ENCODE data around the gene POLR2H. TPM values are rescaled to one million over a fixed set of nuclear protein-coding genes. Genes with fewer than 3 reads are reported as not detected.

The POLR2H gene
- total and polyA plus RNA-seq, 2 donors (not counting 1 experiment from before 2014, with no cell fraction given), result 60.4 to 106 TPM

DNA sequence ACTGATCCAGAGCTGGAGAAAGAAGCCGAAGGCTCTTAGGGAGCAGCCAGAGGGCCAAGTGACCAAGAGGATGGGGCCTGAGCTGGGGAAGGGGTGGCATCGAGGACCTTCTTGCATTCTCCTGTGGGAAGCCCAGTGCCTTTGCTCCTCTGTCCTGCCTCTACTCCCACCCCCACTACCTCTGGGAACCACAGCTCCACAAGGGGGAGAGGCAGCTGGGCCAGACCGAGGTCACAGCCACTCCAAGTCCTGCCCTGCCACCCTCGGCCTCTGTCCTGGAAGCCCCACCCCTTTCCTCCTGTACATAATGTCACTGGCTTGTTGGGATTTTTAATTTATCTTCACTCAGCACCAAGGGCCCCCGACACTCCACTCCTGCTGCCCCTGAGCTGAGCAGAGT is 27.9 kb downstream of the POLR2H start:
- Mint-ChIP-seq H3K4me3 (no peak overlapping the region), H3K27me3 (peaks cover 60% of the 10 kb centered on the region), H3K27ac (no peak overlapping the region), H3K4me1 (no peaks in the 10 kb centered on the region), H3K9me3 (ENCODE audit: insufficient read depth) (no peaks in the 10 kb centered on the region)
- Histone ChIP-seq H3K27ac (ENCODE audit: low read length in 2 of 2) (no peak overlapping the region), H3K27me3 (replicated peaks in 1 of 4; ENCODE audit: control extremely low read depth in 1 of 4, control insufficient read depth in 3 of 4, insufficient read depth in 4 of 4, low read length in 3 of 4) (peaks cover 0 to 23% (median 2%) of the 10 kb centered on the region in 4 experiments), H4K20me1 (ENCODE audit: control insufficient read depth, insufficient read depth, low read length, poor library complexity, severe bottlenecking) (no peaks in the 10 kb centered on the region), H3K4me1 (ENCODE audit: control insufficient read depth in 2 of 2, insufficient read depth in 2 of 2, low read length in 2 of 2) (no peaks in the 10 kb centered on the region), H3K4me2 (replicated peaks; ENCODE audit: low read depth, low read length, poor library complexity, severe bottlenecking) (no peak overlapping the region), H3K36me3 (replicated peaks in 1 of 2; ENCODE audit: control extremely low read depth in 1 of 2, control insufficient read depth in 1 of 2, extremely low read depth in 1 of 2, insufficient read depth in 2 of 2, low read length in 1 of 2) (no peaks in the 10 kb centered on the region), H3K79me2 (ENCODE audit: control insufficient read depth, insufficient read depth, low read length) (no peaks in the 10 kb centered on the region), H2AFZ (ENCODE audit: insufficient read depth, low read depth, low read length, poor library complexity, severe bottlenecking) (no peak overlapping the region), H3K9me3 (ENCODE audit: control extremely low read depth in 1 of 3, control insufficient read depth in 2 of 3, insufficient read depth in 1 of 3, low read length in 2 of 3) (no peaks in the 10 kb centered on the region), H3K4me3 (ENCODE audit: control extremely low read depth in 1 of 5, extremely low read depth in 1 of 5, insufficient read depth in 1 of 5, low read depth in 2 of 5, low read length in 4 of 5) (no peak overlapping the region), H3K9ac (ENCODE audit: low read length) (no peak overlapping the region)
- no peak for DNase-seq
- intact Hi-C loops (cut with micrococcal nuclease), result no loop called here
- no peak for ATAC-seq (ENCODE audit: low read depth)
- CTCF ChIA-PET, result no interaction called here
- POLR2A ChIA-PET, result no interaction called here
- WGBS (ENCODE audit: insufficient coverage), result 25% methylated on average over 2 of the region's 5 CpGs
- TF ChIP-seq, protein P1, sequence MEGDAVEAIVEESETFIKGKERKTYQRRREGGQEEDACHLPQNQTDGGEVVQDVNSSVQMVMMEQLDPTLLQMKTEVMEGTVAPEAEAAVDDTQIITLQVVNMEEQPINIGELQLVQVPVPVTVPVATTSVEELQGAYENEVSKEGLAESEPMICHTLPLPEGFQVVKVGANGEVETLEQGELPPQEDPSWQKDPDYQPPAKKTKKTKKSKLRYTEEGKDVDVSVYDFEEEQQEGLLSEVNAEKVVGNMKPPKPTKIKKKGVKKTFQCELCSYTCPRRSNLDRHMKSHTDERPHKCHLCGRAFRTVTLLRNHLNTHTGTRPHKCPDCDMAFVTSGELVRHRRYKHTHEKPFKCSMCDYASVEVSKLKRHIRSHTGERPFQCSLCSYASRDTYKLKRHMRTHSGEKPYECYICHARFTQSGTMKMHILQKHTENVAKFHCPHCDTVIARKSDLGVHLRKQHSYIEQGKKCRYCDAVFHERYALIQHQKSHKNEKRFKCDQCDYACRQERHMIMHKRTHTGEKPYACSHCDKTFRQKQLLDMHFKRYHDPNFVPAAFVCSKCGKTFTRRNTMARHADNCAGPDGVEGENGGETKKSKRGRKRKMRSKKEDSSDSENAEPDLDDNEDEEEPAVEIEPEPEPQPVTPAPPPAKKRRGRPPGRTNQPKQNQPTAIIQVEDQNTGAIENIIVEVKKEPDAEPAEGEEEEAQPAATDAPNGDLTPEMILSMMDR (IDR thresholded peaks at IDR 0.05), result no peak
- TF ChIP-seq EZH2 (IDR thresholded peaks at IDR 0.05; ENCODE audit: borderline replicate concordance, insufficient read depth, low read depth, low read length, poor library complexity, severe bottlenecking), result no peak

DNA sequence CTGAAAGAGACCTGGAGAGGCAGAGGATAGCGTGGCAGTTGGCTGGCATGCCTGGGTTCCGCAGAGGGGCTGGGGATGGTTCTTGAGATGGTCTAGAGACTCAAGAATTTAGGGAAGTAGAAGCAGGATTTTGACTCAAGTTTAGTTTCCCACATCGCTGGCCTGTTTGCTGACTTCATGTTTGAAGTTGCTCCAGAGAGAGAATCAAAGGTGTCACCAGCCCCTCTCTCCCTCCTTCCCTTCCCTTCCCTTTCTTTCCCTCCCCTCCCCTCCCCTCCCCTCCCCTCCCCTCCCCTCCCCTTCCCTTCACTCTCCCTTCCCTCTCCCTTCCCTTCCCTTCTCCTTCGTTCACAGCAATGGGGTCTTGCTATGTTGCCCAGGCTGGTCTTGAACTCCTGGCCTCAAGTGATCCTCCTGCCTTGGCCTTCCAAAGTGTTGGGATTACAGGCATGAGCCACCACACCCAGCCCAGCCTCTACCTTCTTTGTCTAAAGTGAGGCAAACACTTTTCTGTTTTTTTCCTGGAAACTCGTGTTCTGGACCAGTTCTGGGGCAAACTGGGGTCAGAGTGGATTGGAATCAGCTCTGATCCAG is 28.5 kb downstream of the POLR2H start:
- H3K36me3 ChIP-seq (replicated peaks in 1 of 2; ENCODE audit: control extremely low read depth in 1 of 2, control insufficient read depth in 1 of 2, extremely low read depth in 1 of 2, insufficient read depth in 2 of 2, low read length in 1 of 2), result no peaks in the 10 kb centered on the region
- H3K27me3 ChIP-seq (replicated peaks in 1 of 4; ENCODE audit: control extremely low read depth in 1 of 4, control insufficient read depth in 3 of 4, insufficient read depth in 4 of 4, low read length in 3 of 4), result peaks cover 0 to 16% (median 2%) of the 10 kb centered on the region in 4 experiments
- H3K4me2 ChIP-seq (replicated peaks; ENCODE audit: low read depth, low read length, poor library complexity, severe bottlenecking), result no peak overlapping the region
- H3K9me3 ChIP-seq (ENCODE audit: control extremely low read depth in 1 of 3, control insufficient read depth in 2 of 3, insufficient read depth in 1 of 3, low read length in 2 of 3), result no peaks in the 10 kb centered on the region
- no peak overlapping the region for H3K27ac ChIP-seq (ENCODE audit: low read length in 2 of 2)
- Mint-ChIP-seq H3K4me1 (no peaks in the 10 kb centered on the region), H3K27me3 (peaks cover 55% of the 10 kb centered on the region), H3K9me3 (ENCODE audit: insufficient read depth) (no peaks in the 10 kb centered on the region), H3K27ac (no peak overlapping the region), H3K4me3 (no peak overlapping the region)
- ChIA-PET CTCF (interaction anchor here (0.8 to 1.4 kb wide), 2 partner anchors 18 to 22 kb away, joined by 3 to 6 read pairs; no protein-coding TSS in a partner anchor), POLR2A (no interaction called here)
- H4K20me1 ChIP-seq (ENCODE audit: control insufficient read depth, insufficient read depth, low read length, poor library complexity, severe bottlenecking), result no peaks in the 10 kb centered on the region
- no peak overlapping the region for H2AFZ ChIP-seq (ENCODE audit: insufficient read depth, low read depth, low read length, poor library complexity, severe bottlenecking)
- intact Hi-C loops (cut with micrococcal nuclease), result no loop called here
- H3K9ac ChIP-seq (ENCODE audit: low read length), result no peak overlapping the region
- no peaks in the 10 kb centered on the region for H3K4me1 ChIP-seq (ENCODE audit: control insufficient read depth in 2 of 2, insufficient read depth in 2 of 2, low read length in 2 of 2)
- H3K79me2 ChIP-seq (ENCODE audit: control insufficient read depth, insufficient read depth, low read length), result no peaks in the 10 kb centered on the region
- H3K4me3 ChIP-seq (ENCODE audit: control extremely low read depth in 1 of 5, extremely low read depth in 1 of 5, insufficient read depth in 1 of 5, low read depth in 2 of 5, low read length in 4 of 5), result no peak overlapping the region
- no peak for ATAC-seq (ENCODE audit: low read depth)
- TF ChIP-seq, protein P1 (IDR thresholded peaks at IDR 0.05), result no peak
- no peak for TF ChIP-seq EZH2 (IDR thresholded peaks at IDR 0.05; ENCODE audit: borderline replicate concordance, insufficient read depth, low read depth, low read length, poor library complexity, severe bottlenecking)
- 83% methylated on average over 4 of the region's 5 CpGs for WGBS (ENCODE audit: insufficient coverage)
- no peak for DNase-seq
